Stimulated activated CD8-positive, alpha-beta memory T cell treated with anti-CD3 and anti-CD28 coated beads, Interleukin-12 subunit alpha, Interleukin-12 subunit beta, amount 100 ng/mL, for 4 hours (primary cell): ENCODE data around the gene HMGN2.

Experiments
- DNase-seq: peaks from one replicate; pipeline ENCODE4 v3.0.0-alpha.2; 2020; ENCODE audit warnings: low read depth

Gene HMGN2

GRCh38 chr1:26472320-26472900 is at the start of gene HMGN2:
HMGN2 (plus strand) TSS chr1:26472440; CDS start chr1:26472613, 173 bp downstream.
- peak; percentile 75 for DNase-seq

- DNase-seq = no peak
Measured at GRCh38 chr1:26429721-26430120, 42.5 kb upstream of the HMGN2 start.

GRCh38 chr1:26431979-26432695 is 40.1 kb upstream of the HMGN2 start, which contains the start of gene DHDDS:
DHDDS (plus strand) TSS chr1:26432321; CDS start chr1:26432946, 625 bp downstream.
- peak; percentile 99 for DNase-seq

- no peak for DNase-seq
Measured at GRCh38 chr1:26432793-26433192, 39.4 kb upstream of the HMGN2 start.

GRCh38 chr1:26434161-26434752 is 38.0 kb upstream of the HMGN2 start:
- DNase-seq = no peak

- DNase-seq = no peak
Measured at GRCh38 chr1:26438041-26438440, 34.2 kb upstream of the HMGN2 start.

GRCh38 chr1:26440259-26440658 is 32.0 kb upstream of the HMGN2 start:
- DNase-seq = no peak

GRCh38 chr1:26449868-26450267 is 22.4 kb upstream of the HMGN2 start:
- no peak for DNase-seq

GRCh38 chr1:26450908-26451307 is 21.3 kb upstream of the HMGN2 start:
- DNase-seq = no peak

GRCh38 chr1:26452459-26453183 is 19.6 kb upstream of the HMGN2 start:
- no peak for DNase-seq

- no peak for DNase-seq
Measured at GRCh38 chr1:26459148-26459547, 13.1 kb upstream of the HMGN2 start.

GRCh38 chr1:26459573-26460031 is 12.6 kb upstream of the HMGN2 start:
- DNase-seq = no peak

GRCh38 chr1:26468911-26469310 is 3.3 kb upstream of the HMGN2 start:
- no peak for DNase-seq

- no peak for DNase-seq
Measured at GRCh38 chr1:26469558-26469957, 2.7 kb upstream of the HMGN2 start.

- DNase-seq = no peak
Measured at GRCh38 chr1:26470878-26471497, 1.3 kb upstream of the HMGN2 start.

- DNase-seq = peak; percentile 20
Measured at GRCh38 chr1:26471498-26472319, 531 bp upstream of the HMGN2 start.

- peak; percentile 95 for DNase-seq
Measured at GRCh38 chr1:26472901-26473845, 933 bp downstream of the HMGN2 start.

GRCh38 chr1:26474818-26475217 is 2.6 kb downstream of the HMGN2 start:
- DNase-seq = no peak

GRCh38 chr1:26475989-26476388 is 3.7 kb downstream of the HMGN2 start:
- no peak for DNase-seq

- no peak for DNase-seq
Measured at GRCh38 chr1:26476958-26477357, 4.7 kb downstream of the HMGN2 start.
